ENCODE data around the gene PLEKHA6.

- no peak for TF ChIP-seq POLR2A (IDR thresholded peaks at IDR 0.05; ENCODE audit: low read length)
- TF ChIP-seq GATA1 (IDR thresholded peaks at IDR 0.05; ENCODE audit: low read depth, low read length): no peak
Observed at GRCh38 chr1:204327359-204327758, 32.4 kb downstream of the PLEKHA6 start.

All from erythroblast (primary cell).